SU-DHL-6 (cell line): ENCODE results near the gene AGAP1.

Source experiments
- H2AFZ ChIP-seq: fragments of 200-600 bp; sonication (generic); 2 replicates; pipeline ENCODE4 v1.6.1; 2014; ENCODE audit warnings: low read depth, mild to moderate bottlenecking, moderate library complexity, mixed read lengths, antibody characterized with exemption, low read length; ENCODE audit not compliant: severe bottlenecking
- H3F3A ChIP-seq: fragments of 200-600 bp; shearing (Covaris generic); 2 replicates; pipeline ENCODE4 v1.6.0; 2016; ENCODE audit warnings: antibody characterized with exemption, mild to moderate bottlenecking; ENCODE audit not compliant: insufficient read depth
- H3K27ac ChIP-seq: fragments of 200-600 bp; sonication (generic); 2 replicates; pipeline ENCODE4 v1.5.1; 2016; ENCODE audit warnings: low read depth, mild to moderate bottlenecking, low read length, moderate library complexity, mixed read lengths
- H3K27me3 ChIP-seq: fragments of 200-600 bp; sonication (generic), shearing (Covaris generic); 2 replicates; pipeline ENCODE4 v1.6.0; 2014; ENCODE audit warnings: mild to moderate bottlenecking, low read length
- H3K36me3 ChIP-seq: fragments of 200-600 bp; sonication (generic); 2 replicates; pipeline ENCODE4 v1.6.1; 2014; ENCODE audit warnings: mild to moderate bottlenecking, low read length, mixed read lengths
- H3K4me2 ChIP-seq: fragments of 300-600, 200-600 bp; shearing (Covaris generic), sonication (generic); 2 replicates; pipeline ENCODE4 v1.6.0; 2014; ENCODE audit warnings: low read length, low read depth, mild to moderate bottlenecking; ENCODE audit not compliant: poor library complexity, severe bottlenecking
- H3K4me3 ChIP-seq: fragments of 200-600 bp; sonication (generic); 2 replicates; pipeline ENCODE4 v1.5.1; 2014; ENCODE audit warnings: antibody characterized with exemption, low read length, mild to moderate bottlenecking, mixed read lengths; ENCODE audit not compliant: insufficient read depth, poor library complexity, severe bottlenecking
- H3K79me2 ChIP-seq: fragments of 200-600 bp; sonication (generic); 2 replicates; pipeline ENCODE4 v1.6.1; 2014; ENCODE audit warnings: mild to moderate bottlenecking, low read length, moderate library complexity; ENCODE audit not compliant: insufficient read depth
- H3K9ac ChIP-seq: fragments of 200-600 bp; sonication (generic); 2 replicates; pipeline ENCODE4 v1.7.0; 2014; ENCODE audit warnings: mild to moderate bottlenecking, low read length
- H3K9me2 ChIP-seq: fragments of 200-600 bp; sonication (generic); replicated peaks from 2 replicates; pipeline ENCODE4 v1.6.1; 2014; ENCODE audit warnings: low read length; ENCODE audit not compliant: insufficient read depth
- H3K9me3 ChIP-seq: fragments of 200-600 bp; sonication (generic); 2 replicates; pipeline ENCODE4 v1.6.1; 2014; ENCODE audit warnings: low read length, mixed read lengths; ENCODE audit not compliant: insufficient read depth
- H4K20me1 ChIP-seq: fragments of 200-600 bp; sonication (generic); 2 replicates; pipeline ENCODE4 v1.6.1; 2014; ENCODE audit warnings: low read depth, mild to moderate bottlenecking, antibody characterized with exemption, low read length, moderate library complexity, mixed read lengths
- CTCF ChIP-seq: fragments of 200-600 bp; sonication (generic); IDR thresholded peaks from one replicate; pipeline ENCODE4 v1.5.1; 2017; ENCODE audit warnings: antibody characterized with exemption, mild to moderate bottlenecking, low read length, moderate library complexity; ENCODE audit not compliant: insufficient read depth, poor library complexity, severe bottlenecking
- EZH2phosphoT487 ChIP-seq: fragments of 200-600 bp; sonication (generic), shearing (Covaris generic); conservative IDR thresholded peaks from 2 replicates; pipeline ENCODE4 v1.6.1; 2018; ENCODE audit warnings: mild to moderate bottlenecking, antibody characterized with exemption, low read length, moderate library complexity, mixed read lengths

Gene AGAP1

DNA sequence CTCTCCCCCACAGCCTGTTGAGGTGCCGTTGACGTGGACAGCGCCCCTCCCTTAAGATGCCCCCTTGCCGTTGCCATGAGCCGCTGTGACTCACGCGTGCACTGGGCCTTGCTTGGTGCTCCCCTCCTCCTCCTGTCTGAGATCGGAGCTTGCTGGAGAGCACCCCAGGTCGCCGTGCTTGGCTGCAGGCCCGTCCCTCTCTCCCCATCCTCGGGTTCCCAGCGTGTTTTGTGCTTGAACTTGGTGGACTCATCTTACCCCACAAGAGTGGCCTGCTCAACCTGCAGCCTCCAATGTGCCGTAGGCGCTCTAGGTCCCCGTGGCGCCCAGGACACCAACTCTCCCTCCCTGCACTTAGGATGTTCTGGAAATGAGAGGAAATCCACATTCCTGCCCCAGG, 634.5 kb downstream of the AGAP1 start:
- H3K27ac ChIP-seq: no peak overlapping the region
- TF ChIP-seq EZH2phosphoT487 (no peak), CTCF (no peak)
- H3K9me3 ChIP-seq: no peaks in the 10 kb centered on the region
- no peak overlapping the region for H3K4me2 ChIP-seq
- no peaks in the 10 kb centered on the region for H4K20me1 ChIP-seq
- no peak overlapping the region for H3K4me3 ChIP-seq
- H3K9me2 ChIP-seq: no peaks in the 10 kb centered on the region
- no peaks in the 10 kb centered on the region for H3K27me3 ChIP-seq
- H3K79me2 ChIP-seq: no peaks in the 10 kb centered on the region
- no peak overlapping the region for H3K9ac ChIP-seq
- no peaks in the 10 kb centered on the region for H3F3A ChIP-seq
- no peaks in the 10 kb centered on the region for H3K36me3 ChIP-seq
- H2AFZ ChIP-seq: no peak overlapping the region

- no peaks in the 10 kb centered on the region for H3K36me3 ChIP-seq
- H3K9me2 ChIP-seq: no peaks in the 10 kb centered on the region
- TF ChIP-seq CTCF: no peak
- no peak for TF ChIP-seq EZH2phosphoT487
Observed at GRCh38 chr2:236129935-236130334, 636.1 kb downstream of the AGAP1 start.

DNA sequence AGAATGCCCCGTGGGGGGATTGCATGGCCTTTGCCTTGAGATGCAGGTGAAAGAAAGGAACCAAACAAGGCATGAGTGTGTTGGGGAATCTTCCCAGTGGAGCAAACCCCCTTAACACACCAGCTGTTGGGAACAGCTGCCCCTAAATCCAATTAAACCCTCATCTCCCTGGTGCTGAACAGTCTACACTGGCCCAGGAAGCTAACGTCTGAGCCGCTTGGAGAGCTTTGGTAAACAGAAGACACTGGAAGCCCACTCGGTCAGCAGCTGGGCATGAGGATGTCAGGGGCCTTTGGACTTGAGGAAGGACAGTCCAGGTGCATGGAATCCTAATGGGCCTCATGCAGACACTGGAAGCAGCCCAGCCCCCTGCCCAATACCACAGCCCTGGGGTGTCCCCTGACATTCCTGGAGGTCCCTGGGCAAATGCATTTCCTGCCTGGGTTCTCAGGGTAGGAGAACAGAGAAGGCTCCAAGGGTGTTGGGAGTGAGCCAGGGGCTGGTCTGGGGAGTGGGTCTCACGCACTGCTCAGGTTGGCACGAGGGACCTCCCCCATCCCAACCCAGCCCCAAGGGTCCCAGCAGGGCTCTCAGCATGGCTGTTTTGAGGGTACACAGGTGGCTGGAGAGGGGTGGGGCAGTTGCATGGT, 636.6 kb downstream of the AGAP1 start:
- no peak overlapping the region for H3K27ac ChIP-seq
- H3K4me2 ChIP-seq: no peak overlapping the region
- H3K36me3 ChIP-seq: no peaks in the 10 kb centered on the region
- H3F3A ChIP-seq: no peaks in the 10 kb centered on the region
- H3K4me3 ChIP-seq: no peak overlapping the region
- H3K9ac ChIP-seq: no peak overlapping the region
- H3K9me3 ChIP-seq: no peaks in the 10 kb centered on the region
- H3K79me2 ChIP-seq: no peaks in the 10 kb centered on the region
- no peak overlapping the region for H2AFZ ChIP-seq
- H3K27me3 ChIP-seq: no peaks in the 10 kb centered on the region
- TF ChIP-seq EZH2phosphoT487 (no peak), CTCF (no peak)
- no peaks in the 10 kb centered on the region for H3K9me2 ChIP-seq
- H4K20me1 ChIP-seq: no peaks in the 10 kb centered on the region

More at GRCh38 chr2:236129935-236130334, 636.1 kb downstream of the AGAP1 start:
- no peaks in the 10 kb centered on the region for H3K27me3 ChIP-seq
- H3K9me3 ChIP-seq: no peaks in the 10 kb centered on the region
- no peaks in the 10 kb centered on the region for H3F3A ChIP-seq
- H3K27ac ChIP-seq: no peak overlapping the region
- H3K9ac ChIP-seq: no peak overlapping the region
- H3K4me2 ChIP-seq: no peak overlapping the region
- no peak overlapping the region for H2AFZ ChIP-seq
- H4K20me1 ChIP-seq: no peaks in the 10 kb centered on the region
- no peaks in the 10 kb centered on the region for H3K79me2 ChIP-seq
- H3K4me3 ChIP-seq: no peak overlapping the region
